HEK293T (cell line): Measurements from ENCODE around the gene PTGDR.

Source experiments
- CTCF ChIA-PET: fragments of 350-600 bp; formaldehyde crosslinking; extraction: SDS; loops from one replicate; lab custom pipeline; 2021; ENCODE audit warnings: antibody characterized with exemption, inconsistent platforms; lab: Yijun Ruan, JAX
- POLR2A ChIA-PET: fragments of 350-600 bp; formaldehyde crosslinking; extraction: SDS; loops from one replicate; lab custom pipeline; 2020; ENCODE audit warnings: antibody characterized with exemption, inconsistent platforms; lab: Yijun Ruan, JAX
- DNase-seq: peaks from one replicate; pipeline ENCODE4 v3.0.0; 2012; ENCODE audit warnings: mixed read lengths; ENCODE audit errors: extremely low spot score
- ARNT ChIP-seq: fragments of 450-650 bp; IDR thresholded peaks from 2 replicates; pipeline ENCODE4 v1.6.1; 2017; ENCODE audit warnings: mild to moderate bottlenecking
- BHLHE40 ChIP-seq: fragments of 450-650 bp; IDR thresholded peaks from 2 replicates; pipeline ENCODE4 v1.6.1; 2016; ENCODE audit warnings: mild to moderate bottlenecking, moderate library complexity, borderline replicate concordance
- CTBP1 ChIP-seq: fragments of 450-650 bp; IDR thresholded peaks from 2 replicates; pipeline ENCODE4 v1.6.1; 2016; ENCODE audit warnings: borderline replicate concordance
- ELF4 ChIP-seq: fragments of 450-650 bp; IDR thresholded peaks from 2 replicates; pipeline ENCODE4 v1.6.1; 2017; ENCODE audit warnings: antibody characterized with exemption
- FOXA1 ChIP-seq: fragments of 450-650 bp; IDR thresholded peaks from 2 replicates; pipeline ENCODE4 v1.6.1; 2016; ENCODE audit warnings: mild to moderate bottlenecking
- FOXK2 ChIP-seq: fragments of 450-650 bp; IDR thresholded peaks from 2 replicates; pipeline ENCODE4 v1.6.1; 2016; ENCODE audit warnings: mild to moderate bottlenecking
- FOXM1 ChIP-seq: fragments of 450-650 bp; IDR thresholded peaks from 2 replicates; pipeline ENCODE4 v1.6.1; 2017; ENCODE audit warnings: mild to moderate bottlenecking, borderline replicate concordance
- HDGF ChIP-seq: fragments of 450-650 bp; IDR thresholded peaks from 2 replicates; pipeline ENCODE4 v1.6.1; 2017; ENCODE audit warnings: antibody characterized with exemption, borderline replicate concordance
- L3MBTL2 ChIP-seq: fragments of 450-650 bp; conservative IDR thresholded peaks from 2 replicates; pipeline ENCODE4 v1.6.1; 2016; ENCODE audit warnings: mild to moderate bottlenecking
- LEF1 ChIP-seq: fragments of 450-650 bp; IDR thresholded peaks from 2 replicates; pipeline ENCODE4 v1.6.1; 2017; ENCODE audit warnings: mild to moderate bottlenecking, borderline replicate concordance
- NFRKB ChIP-seq: fragments of 450-650 bp; IDR thresholded peaks from 2 replicates; pipeline ENCODE4 v1.6.1; 2016; ENCODE audit warnings: mild to moderate bottlenecking, moderate library complexity
- SP1 ChIP-seq: fragments of 450-650 bp; IDR thresholded peaks from 2 replicates; pipeline ENCODE4 v1.6.1; 2017
- SUZ12 ChIP-seq: fragments of 450-650 bp; IDR thresholded peaks from 2 replicates; pipeline ENCODE4 v1.6.1; 2016; ENCODE audit warnings: mild to moderate bottlenecking
- TARDBP ChIP-seq: fragments of 450-650 bp; IDR thresholded peaks from 2 replicates; pipeline ENCODE4 v1.6.1; 2016
- ZNF384 ChIP-seq: fragments of 450-650 bp; IDR thresholded peaks from 2 replicates; pipeline ENCODE4 v1.6.1; 2016
- TF ChIP-seq, protein P1 (sequence below): fragments of 450-650 bp; IDR thresholded peaks from 2 replicates; pipeline ENCODE4 v1.6.1; 2016

The PTGDR gene

DNA sequence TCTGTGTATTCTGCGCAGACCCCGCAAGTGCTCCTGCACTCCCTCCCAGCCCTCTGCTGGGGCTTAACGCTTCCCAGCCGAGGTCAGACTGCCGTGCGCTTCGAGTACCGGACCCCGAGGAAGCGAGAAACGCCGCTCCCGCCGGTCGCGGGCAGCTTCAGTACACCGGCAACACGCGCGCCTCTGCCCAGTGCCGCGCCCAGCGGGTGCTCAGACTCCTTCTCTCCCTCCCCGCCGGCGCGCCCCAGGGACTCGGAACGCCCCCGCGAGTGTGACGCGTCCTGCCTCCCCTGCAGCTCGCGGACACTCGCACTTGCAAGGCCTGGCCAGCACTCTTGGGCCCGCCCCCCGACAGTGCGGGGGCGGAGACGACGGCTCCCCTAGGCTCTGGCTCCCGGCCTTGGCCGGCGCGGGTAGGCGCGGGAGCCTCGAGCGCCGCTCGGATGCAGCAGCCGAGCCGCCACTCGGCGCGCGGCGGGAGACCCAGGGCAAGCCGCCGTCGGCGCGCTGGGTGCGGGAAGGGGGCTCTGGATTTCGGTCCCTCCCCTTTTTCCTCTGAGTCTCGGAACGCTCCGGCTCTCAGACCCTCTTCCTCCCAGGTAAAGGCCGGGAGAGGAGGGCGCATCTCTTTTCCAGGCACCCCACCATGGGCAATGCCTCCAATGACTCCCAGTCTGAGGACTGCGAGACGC is 46.6 kb downstream of the PTGDR start, which contains the start of gene PTGER2:
TSS of gene PTGER2 (plus strand) at position 410 of the 692 bp plus-strand sequence. CDS start at position 647, 237 bp downstream.
- ChIA-PET POLR2A (interaction anchor here (0.6 kb wide), 1 partner anchor 85 kb away, joined by 3 read pairs; no protein-coding TSS in a partner anchor), CTCF (no interaction called here)
- DNase-seq, result peak; percentile 69
- no peak for TF ChIP-seq LEF1
- TF ChIP-seq CTBP1, result no peak
- peak; percentile 86 for TF ChIP-seq L3MBTL2
- TF ChIP-seq ARNT, result no peak
- TF ChIP-seq HDGF, result no peak

DNA sequence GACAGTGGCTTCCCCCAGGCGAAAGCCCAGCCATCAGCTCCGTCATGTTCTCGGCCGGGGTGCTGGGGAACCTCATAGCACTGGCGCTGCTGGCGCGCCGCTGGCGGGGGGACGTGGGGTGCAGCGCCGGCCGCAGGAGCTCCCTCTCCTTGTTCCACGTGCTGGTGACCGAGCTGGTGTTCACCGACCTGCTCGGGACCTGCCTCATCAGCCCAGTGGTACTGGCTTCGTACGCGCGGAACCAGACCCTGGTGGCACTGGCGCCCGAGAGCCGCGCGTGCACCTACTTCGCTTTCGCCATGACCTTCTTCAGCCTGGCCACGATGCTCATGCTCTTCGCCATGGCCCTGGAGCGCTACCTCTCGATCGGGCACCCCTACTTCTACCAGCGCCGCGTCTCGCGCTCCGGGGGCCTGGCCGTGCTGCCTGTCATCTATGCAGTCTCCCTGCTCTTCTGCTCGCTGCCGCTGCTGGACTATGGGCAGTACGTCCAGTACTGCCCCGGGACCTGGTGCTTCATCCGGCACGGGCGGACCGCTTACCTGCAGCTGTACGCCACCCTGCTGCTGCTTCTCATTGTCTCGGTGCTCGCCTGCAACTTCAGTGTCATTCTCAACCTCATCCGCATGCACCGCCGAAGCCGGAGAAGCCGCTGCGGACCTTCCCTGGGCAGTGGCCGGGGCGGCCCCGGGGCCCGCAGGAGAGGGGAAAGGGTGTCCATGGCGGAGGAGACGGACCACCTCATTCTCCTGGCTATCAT is 47.3 kb downstream of the PTGDR start:
- no peak for DNase-seq
- ChIA-PET CTCF (no interaction called here), POLR2A (interaction anchor here (0.6 kb wide), 1 partner anchor 84 kb away, joined by 3 read pairs; no protein-coding TSS in a partner anchor)
- TF ChIP-seq ELF4, result no peak
- no peak for TF ChIP-seq FOXM1
- TF ChIP-seq SP1, result no peak
- TF ChIP-seq HDGF, result no peak
- no peak for TF ChIP-seq L3MBTL2
- no peak for TF ChIP-seq FOXA1
- no peak for TF ChIP-seq TARDBP
- no peak for TF ChIP-seq ZNF384
- TF ChIP-seq SUZ12, result no peak
- no peak for TF ChIP-seq NFRKB

DNA sequence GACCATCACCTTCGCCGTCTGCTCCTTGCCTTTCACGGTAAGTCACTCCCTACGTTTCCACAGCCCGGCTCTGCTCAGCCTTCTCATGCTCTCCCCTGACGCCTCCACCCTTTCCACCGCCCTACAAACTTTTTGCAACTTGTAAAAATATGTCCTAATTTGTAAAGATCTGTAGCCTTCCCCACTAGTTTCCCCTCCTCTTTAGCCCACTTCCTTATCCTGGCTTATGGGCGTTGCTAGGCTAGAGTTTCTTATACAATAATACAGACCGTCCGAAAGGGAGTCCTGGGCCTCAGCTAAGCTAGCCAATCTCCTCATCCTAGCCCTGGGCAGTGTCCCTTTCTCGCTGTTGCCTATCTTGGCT is 47.8 kb downstream of the PTGDR start:
- no peak for DNase-seq
- no peak for TF ChIP-seq ZNF384
- ChIA-PET CTCF (no interaction called here), POLR2A (no interaction called here)

DNA sequence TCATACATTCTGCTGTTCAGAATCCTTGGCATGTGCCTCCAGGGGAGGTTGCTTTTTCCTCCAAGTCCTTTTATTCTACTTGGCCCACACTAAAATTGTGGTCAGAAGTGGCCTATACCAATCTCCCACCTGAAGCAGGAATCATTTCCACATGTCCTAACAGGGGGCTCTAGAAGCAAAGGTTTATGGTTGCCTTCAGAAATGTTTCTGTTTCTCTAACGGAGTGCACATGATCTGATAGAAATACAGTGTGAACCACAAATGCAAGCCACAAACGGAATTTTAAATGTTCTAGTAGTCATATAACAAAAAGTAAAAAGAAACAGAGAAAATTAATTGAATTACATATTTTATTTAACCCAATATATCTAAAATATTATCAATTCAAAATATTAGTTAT is 50.6 kb downstream of the PTGDR start:
- CTCF ChIA-PET, result interaction anchor here (0.8 to 1.0 kb wide), 2 partner anchors 18 to 46 kb away, joined by 3 read pairs; no protein-coding TSS in a partner anchor
- POLR2A ChIA-PET, result no interaction called here
- DNase-seq, result no peak
- TF ChIP-seq LEF1 (no peak), HDGF (no peak), ARNT (no peak), BHLHE40 (no peak), SP1 (no peak), FOXM1 (no peak), FOXA1 (no peak), TARDBP (no peak), NFRKB (no peak), ELF4 (no peak), SUZ12 (no peak), FOXK2 (no peak), L3MBTL2 (no peak), CTBP1 (no peak), ZNF384 (no peak)
- TF ChIP-seq, protein P1, sequence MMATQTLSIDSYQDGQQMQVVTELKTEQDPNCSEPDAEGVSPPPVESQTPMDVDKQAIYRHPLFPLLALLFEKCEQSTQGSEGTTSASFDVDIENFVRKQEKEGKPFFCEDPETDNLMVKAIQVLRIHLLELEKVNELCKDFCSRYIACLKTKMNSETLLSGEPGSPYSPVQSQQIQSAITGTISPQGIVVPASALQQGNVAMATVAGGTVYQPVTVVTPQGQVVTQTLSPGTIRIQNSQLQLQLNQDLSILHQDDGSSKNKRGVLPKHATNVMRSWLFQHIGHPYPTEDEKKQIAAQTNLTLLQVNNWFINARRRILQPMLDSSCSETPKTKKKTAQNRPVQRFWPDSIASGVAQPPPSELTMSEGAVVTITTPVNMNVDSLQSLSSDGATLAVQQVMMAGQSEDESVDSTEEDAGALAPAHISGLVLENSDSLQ, result no peak

DNA sequence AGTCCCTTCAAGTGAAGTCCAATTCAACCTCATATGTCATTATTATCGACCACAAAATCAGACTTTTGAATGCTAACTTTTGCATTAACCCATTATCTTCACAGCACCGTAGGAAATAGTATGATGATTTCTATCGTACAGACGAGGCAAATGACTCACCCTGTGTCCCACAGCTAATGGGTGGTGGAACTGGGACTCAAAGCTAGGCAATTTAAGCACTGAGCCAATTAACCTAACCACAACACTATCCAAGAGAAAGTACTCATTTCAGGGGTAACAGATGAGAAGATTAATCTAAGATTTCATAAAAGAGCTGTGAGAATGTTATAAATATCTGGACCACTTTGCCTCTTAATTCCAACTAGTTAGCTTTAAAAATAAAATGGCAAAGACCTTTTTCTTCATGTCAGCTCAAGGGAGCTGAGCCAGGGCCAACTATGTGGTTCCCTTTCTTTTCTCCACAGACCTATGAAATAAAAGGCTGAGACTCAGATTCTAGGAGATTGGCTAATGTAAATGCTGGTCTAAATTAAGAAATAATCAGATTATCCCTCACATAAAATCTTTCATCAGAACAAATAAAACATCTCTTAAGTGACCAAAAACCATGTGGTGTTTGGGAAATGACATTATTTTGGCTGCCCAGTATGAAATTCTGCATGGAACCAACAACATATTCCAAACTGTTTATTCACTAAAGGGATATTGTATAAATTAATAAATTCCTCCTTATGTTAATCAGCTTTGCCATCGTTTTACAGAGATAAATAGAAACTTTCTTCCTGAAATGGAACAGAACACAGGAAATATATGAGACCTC is 51.5 kb downstream of the PTGDR start:
- TF ChIP-seq ARNT, result no peak
- no peak for TF ChIP-seq SP1
- ChIA-PET CTCF (interaction anchor here (0.6 to 0.8 kb wide), 2 partner anchors 19 to 537 kb away, joined by 3 to 4 read pairs; no protein-coding TSS in a partner anchor), POLR2A (interaction anchor here (0.9 kb wide), 1 partner anchor 233 kb away, joined by 3 read pairs; the partner anchor contains the start of genes GPR137C and TXNDC16)

DNA sequence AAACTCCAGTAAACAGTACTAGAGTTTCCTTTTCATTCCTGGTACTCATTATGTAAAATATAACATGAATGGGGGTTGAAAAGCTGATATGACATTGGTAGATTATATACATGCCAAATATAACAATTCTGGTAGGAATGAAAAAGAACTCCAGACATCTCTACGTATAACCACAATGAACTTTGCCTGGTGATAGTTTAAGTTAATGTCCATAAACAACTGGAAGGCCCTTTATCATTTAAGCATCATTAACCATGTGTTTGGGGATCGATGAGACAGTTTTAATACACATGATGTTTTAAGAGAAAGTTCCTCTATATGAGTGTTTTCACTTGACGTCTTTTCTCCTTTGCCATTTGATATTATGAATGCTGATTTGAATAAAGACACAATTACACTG is 52.4 kb downstream of the PTGDR start:
- ChIA-PET POLR2A (no interaction called here), CTCF (interaction anchor here (0.7 kb wide), 1 partner anchor 455 kb away, joined by 3 read pairs; no protein-coding TSS in a partner anchor)
- TF ChIP-seq LEF1 (no peak), FOXK2 (no peak), FOXA1 (no peak), ELF4 (no peak), L3MBTL2 (no peak), ARNT (no peak), FOXM1 (no peak), BHLHE40 (no peak), CTBP1 (no peak), TARDBP (no peak), NFRKB (no peak), HDGF (no peak)
- TF ChIP-seq, protein P1, result no peak
- DNase-seq, result no peak

More for the DNA sequence above, 51.5 kb downstream of the PTGDR start:
- DNase-seq, result no peak
